HEK293T (cell line): ENCODE data around the gene AHR.

Source experiments
- CTCF ChIA-PET: fragments of 350-600 bp; formaldehyde crosslinking; extraction: SDS; loops from one replicate; lab custom pipeline; 2021; ENCODE audit warnings: antibody characterized with exemption, inconsistent platforms; lab: Yijun Ruan, JAX
- POLR2A ChIA-PET: fragments of 350-600 bp; formaldehyde crosslinking; extraction: SDS; loops from one replicate; lab custom pipeline; 2020; ENCODE audit warnings: antibody characterized with exemption, inconsistent platforms; lab: Yijun Ruan, JAX
- DNase-seq: peaks from one replicate; pipeline ENCODE4 v3.0.0; 2012; ENCODE audit warnings: mixed read lengths; ENCODE audit errors: extremely low spot score
- ARNT ChIP-seq: fragments of 450-650 bp; IDR thresholded peaks from 2 replicates; pipeline ENCODE4 v1.6.1; 2017; ENCODE audit warnings: mild to moderate bottlenecking
- BHLHE40 ChIP-seq: fragments of 450-650 bp; IDR thresholded peaks from 2 replicates; pipeline ENCODE4 v1.6.1; 2016; ENCODE audit warnings: mild to moderate bottlenecking, moderate library complexity, borderline replicate concordance
- CTBP1 ChIP-seq: fragments of 450-650 bp; IDR thresholded peaks from 2 replicates; pipeline ENCODE4 v1.6.1; 2016; ENCODE audit warnings: borderline replicate concordance
- ELF4 ChIP-seq: fragments of 450-650 bp; IDR thresholded peaks from 2 replicates; pipeline ENCODE4 v1.6.1; 2017; ENCODE audit warnings: antibody characterized with exemption
- FOXA1 ChIP-seq: fragments of 450-650 bp; IDR thresholded peaks from 2 replicates; pipeline ENCODE4 v1.6.1; 2016; ENCODE audit warnings: mild to moderate bottlenecking
- FOXK2 ChIP-seq: fragments of 450-650 bp; IDR thresholded peaks from 2 replicates; pipeline ENCODE4 v1.6.1; 2016; ENCODE audit warnings: mild to moderate bottlenecking
- FOXM1 ChIP-seq: fragments of 450-650 bp; IDR thresholded peaks from 2 replicates; pipeline ENCODE4 v1.6.1; 2017; ENCODE audit warnings: mild to moderate bottlenecking, borderline replicate concordance
- HDGF ChIP-seq: fragments of 450-650 bp; IDR thresholded peaks from 2 replicates; pipeline ENCODE4 v1.6.1; 2017; ENCODE audit warnings: antibody characterized with exemption, borderline replicate concordance
- L3MBTL2 ChIP-seq: fragments of 450-650 bp; conservative IDR thresholded peaks from 2 replicates; pipeline ENCODE4 v1.6.1; 2016; ENCODE audit warnings: mild to moderate bottlenecking
- LEF1 ChIP-seq: fragments of 450-650 bp; IDR thresholded peaks from 2 replicates; pipeline ENCODE4 v1.6.1; 2017; ENCODE audit warnings: mild to moderate bottlenecking, borderline replicate concordance
- NFRKB ChIP-seq: fragments of 450-650 bp; IDR thresholded peaks from 2 replicates; pipeline ENCODE4 v1.6.1; 2016; ENCODE audit warnings: mild to moderate bottlenecking, moderate library complexity
- SP1 ChIP-seq: fragments of 450-650 bp; IDR thresholded peaks from 2 replicates; pipeline ENCODE4 v1.6.1; 2017
- SUZ12 ChIP-seq: fragments of 450-650 bp; IDR thresholded peaks from 2 replicates; pipeline ENCODE4 v1.6.1; 2016; ENCODE audit warnings: mild to moderate bottlenecking
- TARDBP ChIP-seq: fragments of 450-650 bp; IDR thresholded peaks from 2 replicates; pipeline ENCODE4 v1.6.1; 2016
- ZNF384 ChIP-seq: fragments of 450-650 bp; IDR thresholded peaks from 2 replicates; pipeline ENCODE4 v1.6.1; 2016
- TF ChIP-seq, protein P1 (sequence below): fragments of 450-650 bp; IDR thresholded peaks from 2 replicates; pipeline ENCODE4 v1.6.1; 2016

Gene AHR

DNA sequence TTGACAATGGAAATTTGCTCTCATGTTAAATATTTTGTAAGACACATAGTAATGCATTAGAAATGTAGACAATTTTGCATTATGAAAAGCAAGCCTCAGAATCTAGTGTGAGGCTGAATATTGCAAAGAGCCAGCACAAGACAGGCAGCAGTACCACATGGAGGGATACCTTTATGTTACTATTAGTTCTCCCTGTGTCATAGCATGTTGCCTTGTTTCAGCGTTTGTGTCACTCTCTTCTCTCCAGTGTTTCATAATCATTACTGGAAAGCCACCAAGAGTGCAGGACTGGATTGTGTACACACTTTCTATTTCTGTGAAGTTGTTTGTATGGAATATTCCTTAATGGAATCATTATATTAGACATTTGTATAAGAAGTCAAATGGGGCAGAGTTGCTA, 8.5 kb downstream of the AHR start:
- TF ChIP-seq FOXA1 (no peak), SUZ12 (no peak), LEF1 (no peak), FOXM1 (no peak), HDGF (no peak), ELF4 (no peak), ZNF384 (no peak), NFRKB (no peak), ARNT (no peak), L3MBTL2 (no peak), CTBP1 (no peak), FOXK2 (no peak), SP1 (no peak), TARDBP (no peak)
- TF ChIP-seq, protein P1, sequence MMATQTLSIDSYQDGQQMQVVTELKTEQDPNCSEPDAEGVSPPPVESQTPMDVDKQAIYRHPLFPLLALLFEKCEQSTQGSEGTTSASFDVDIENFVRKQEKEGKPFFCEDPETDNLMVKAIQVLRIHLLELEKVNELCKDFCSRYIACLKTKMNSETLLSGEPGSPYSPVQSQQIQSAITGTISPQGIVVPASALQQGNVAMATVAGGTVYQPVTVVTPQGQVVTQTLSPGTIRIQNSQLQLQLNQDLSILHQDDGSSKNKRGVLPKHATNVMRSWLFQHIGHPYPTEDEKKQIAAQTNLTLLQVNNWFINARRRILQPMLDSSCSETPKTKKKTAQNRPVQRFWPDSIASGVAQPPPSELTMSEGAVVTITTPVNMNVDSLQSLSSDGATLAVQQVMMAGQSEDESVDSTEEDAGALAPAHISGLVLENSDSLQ = no peak
- POLR2A ChIA-PET = no interaction called here

DNA sequence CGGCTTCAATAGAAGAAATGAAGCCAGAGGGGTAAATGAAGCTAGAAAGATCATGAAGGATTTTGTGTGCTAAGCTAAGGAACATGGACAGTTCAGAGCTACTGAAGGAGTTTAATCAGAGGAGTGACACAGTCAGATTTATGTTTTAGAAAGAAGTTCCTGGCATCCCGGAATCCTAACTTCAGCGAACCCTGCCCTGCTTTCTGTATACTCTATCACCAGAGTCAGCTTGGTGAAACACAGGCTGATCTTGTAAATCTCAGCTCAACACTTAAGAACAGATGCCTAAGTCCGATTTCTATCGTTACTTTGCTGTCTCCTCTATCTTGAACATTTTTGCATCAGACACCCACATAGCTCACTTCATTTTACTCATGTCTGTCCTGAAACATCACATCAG, 9.1 kb downstream of the AHR start:
- ChIA-PET CTCF (no interaction called here), POLR2A (no interaction called here)
- no peak for TF ChIP-seq ARNT
- TF ChIP-seq CTBP1 = no peak
- TF ChIP-seq SUZ12 = no peak
- TF ChIP-seq L3MBTL2 = no peak
- no peak for TF ChIP-seq FOXA1
- TF ChIP-seq, protein P1 = no peak
- DNase-seq = no peak

More for the DNA sequence above, 8.5 kb downstream of the AHR start:
- DNase-seq = no peak
- CTCF ChIA-PET = no interaction called here

DNA sequence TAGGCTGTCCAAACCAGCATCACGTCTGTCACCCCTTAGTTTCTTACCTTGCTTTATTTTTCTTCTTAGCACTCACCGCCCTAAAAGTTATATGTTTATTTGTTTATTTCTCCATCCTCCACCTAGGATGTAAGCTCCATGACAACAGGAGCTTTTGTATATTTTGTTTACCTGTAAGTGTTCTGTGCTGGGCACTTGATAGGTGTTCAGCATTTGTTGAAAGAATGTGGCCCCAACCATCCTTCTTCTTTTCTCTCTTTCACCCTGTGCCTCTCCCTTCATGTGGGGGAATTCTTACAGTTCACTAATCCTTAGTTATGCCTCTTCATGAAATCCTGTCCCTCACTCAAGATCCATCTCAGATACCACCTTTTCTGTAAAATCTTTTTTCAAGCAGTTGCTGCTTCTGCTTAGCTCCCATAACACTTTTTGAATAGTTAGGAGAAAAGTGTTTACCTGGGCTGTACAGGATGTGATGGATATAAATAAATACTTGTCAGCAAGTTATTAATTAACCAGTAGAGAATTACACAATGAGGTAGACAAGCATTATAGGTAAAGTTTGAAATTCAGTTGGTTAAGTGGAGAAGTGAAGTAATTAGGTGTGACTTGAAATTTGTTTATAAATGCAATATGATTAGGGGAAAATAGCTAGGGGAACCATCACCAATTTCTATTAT, 9.7 kb downstream of the AHR start:
- DNase-seq = no peak
- TF ChIP-seq ZNF384 (no peak), ELF4 (no peak), FOXM1 (no peak), FOXA1 (no peak), BHLHE40 (no peak)
- ChIA-PET POLR2A (no interaction called here), CTCF (no interaction called here)

DNA sequence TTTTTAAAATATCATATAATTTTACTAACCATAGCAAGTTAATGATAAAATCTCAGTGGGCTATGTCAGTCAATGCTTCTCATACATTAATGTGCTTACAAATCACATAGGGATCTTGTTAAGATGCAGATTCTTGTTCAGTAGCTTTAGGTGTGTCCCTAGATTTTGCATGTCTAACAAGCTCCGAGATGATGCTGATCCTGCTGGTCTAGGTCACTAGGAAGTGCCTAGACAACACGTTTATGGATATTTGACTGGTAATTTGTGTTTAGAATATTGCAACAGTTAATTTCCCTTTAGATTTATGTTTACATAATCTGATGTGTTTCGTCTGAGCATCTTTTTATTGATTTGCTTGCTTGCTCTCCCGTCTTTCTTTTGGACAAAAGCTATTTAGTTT, 12.7 kb downstream of the AHR start:
- ChIA-PET POLR2A (no interaction called here), CTCF (no interaction called here)
- no peak for DNase-seq
- TF ChIP-seq SP1 (no peak), CTBP1 (no peak), FOXK2 (no peak), FOXM1 (no peak), FOXA1 (no peak), ARNT (no peak), LEF1 (no peak), HDGF (no peak), BHLHE40 (no peak), NFRKB (no peak), ZNF384 (no peak), SUZ12 (no peak), L3MBTL2 (no peak), TARDBP (no peak), ELF4 (no peak)
- TF ChIP-seq, protein P1 = no peak

DNA sequence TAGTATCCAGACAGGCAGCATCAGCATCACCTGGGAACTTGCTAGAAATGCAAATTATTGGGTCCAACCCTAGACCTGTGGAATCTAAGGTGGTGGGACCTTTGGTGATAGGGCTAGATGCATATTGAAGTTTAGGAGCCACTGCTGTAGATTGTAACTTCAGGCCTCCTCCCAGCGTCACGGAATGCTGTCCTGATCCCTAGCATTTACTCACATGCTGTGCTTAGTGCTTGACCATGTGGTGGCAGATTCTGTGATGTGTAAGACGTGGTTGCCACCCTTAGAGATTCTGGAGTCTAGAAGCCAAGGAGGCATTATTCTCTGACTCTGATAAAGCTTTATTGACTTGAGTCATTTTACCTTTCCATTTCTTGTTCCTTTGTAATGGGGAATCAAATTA, 13.5 kb downstream of the AHR start:
- DNase-seq = no peak
- no peak for TF ChIP-seq CTBP1
- no peak for TF ChIP-seq FOXM1
- TF ChIP-seq FOXK2 = no peak
- TF ChIP-seq ZNF384 = no peak
- TF ChIP-seq NFRKB = no peak
- no peak for TF ChIP-seq LEF1
- TF ChIP-seq TARDBP = no peak
- TF ChIP-seq HDGF = no peak
- TF ChIP-seq ARNT = no peak
- TF ChIP-seq BHLHE40 = no peak
- ChIA-PET POLR2A (no interaction called here), CTCF (no interaction called here)

DNA sequence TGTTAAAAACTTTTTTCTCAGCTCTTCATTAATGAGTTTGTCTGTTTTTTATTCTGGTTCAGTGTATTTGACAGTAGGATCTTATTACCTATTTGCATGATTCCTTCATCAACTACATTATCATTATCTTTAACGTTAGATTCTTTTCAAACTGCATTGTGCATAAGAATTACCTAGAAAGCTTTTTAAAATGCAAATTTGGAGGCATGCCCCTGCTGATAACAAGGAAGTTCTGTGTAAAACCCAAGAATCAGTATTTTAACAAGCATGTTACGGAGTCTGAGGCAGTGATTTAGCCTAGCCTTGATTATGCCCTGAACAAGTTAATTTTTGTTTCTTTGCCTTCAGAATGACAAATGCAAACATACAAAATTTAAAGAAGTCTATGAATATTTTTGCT, 14.2 kb downstream of the AHR start:
- TF ChIP-seq ZNF384 (no peak), SUZ12 (no peak), SP1 (no peak), CTBP1 (no peak), L3MBTL2 (no peak), FOXA1 (no peak), TARDBP (no peak), NFRKB (no peak), FOXM1 (no peak)
- TF ChIP-seq, protein P1 = no peak
- DNase-seq = no peak
- CTCF ChIA-PET = no interaction called here
- POLR2A ChIA-PET = no interaction called here
